Nephron (organoid): ENCODE measurements around the gene NANOS3.
A peak's percentile ranks its signal among the peaks of the same experiment; 100 is the strongest.

Experiments
- H3K27ac Mint-ChIP-seq, 3 experiments: 2 replicates each; pipeline ENCODE4 v1.8.0; 2020; ENCODE audit warnings: mixed read lengths in 3 of 3, mild to moderate bottlenecking in 2 of 3, moderate library complexity in 1 of 3
- H3K27me3 Mint-ChIP-seq: 2 replicates; pipeline ENCODE4 v1.8.0; 2021; ENCODE audit warnings: low read depth, mild to moderate bottlenecking, moderate library complexity, mixed read lengths
- H3K36me3 Mint-ChIP-seq: 2 replicates; pipeline ENCODE4 v1.8.0; 2020; ENCODE audit warnings: low read depth, mixed read lengths
- H3K4me1 Mint-ChIP-seq: 2 replicates; pipeline ENCODE4 v1.8.0; 2020; ENCODE audit warnings: mixed read lengths
- H3K4me3 Mint-ChIP-seq, 3 experiments: 2 replicates each; pipeline ENCODE4 v1.8.0; 2020; ENCODE audit warnings: mild to moderate bottlenecking in 3 of 3, mixed read lengths in 3 of 3, moderate library complexity in 2 of 3
- H3K9me3 Mint-ChIP-seq: 2 replicates; pipeline ENCODE4 v1.8.0; 2020; ENCODE audit warnings: mixed read lengths
- TF ChIP-seq, protein P1 (sequence below), 3 experiments: fragments of 200-600 bp; sonication (generic); IDR thresholded peaks; one replicate each; pipeline ENCODE4 v1.5.0; 2021; ENCODE audit warnings: antibody characterized with exemption in 3 of 3; ENCODE audit not compliant: unreplicated experiment in 3 of 3

Gene NANOS3

DNA sequence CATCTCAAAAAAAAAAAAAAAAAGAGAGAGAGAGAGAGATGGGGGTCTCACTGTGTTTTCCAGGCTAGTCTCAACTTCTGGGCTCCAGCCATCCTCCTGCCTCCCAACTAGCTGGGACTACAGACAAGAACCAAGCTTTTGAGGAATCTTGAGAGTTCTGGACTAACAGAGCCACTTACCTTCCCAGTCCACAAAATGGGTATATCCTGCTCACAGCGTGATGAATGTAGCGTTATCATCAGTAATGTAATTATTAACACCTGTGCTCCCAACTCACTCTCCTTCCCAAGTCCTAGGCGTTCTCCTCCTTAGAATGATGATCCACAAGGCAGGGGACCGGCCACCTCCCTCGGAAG lies 4.6 kb upstream of the NANOS3 start:
- Mint-ChIP-seq H3K4me3 (peak overlapping the region; percentile 83 to 89 (median 88)), H3K36me3 (no peaks in the 10 kb centered on the region), H3K27me3 (no peaks in the 10 kb centered on the region), H3K27ac (peak overlapping the region in 2 of 3 experiments; percentile 90 to 94), H3K4me1 (peaks cover 52% of the 10 kb centered on the region), H3K9me3 (no peaks in the 10 kb centered on the region)
- TF ChIP-seq, protein P1, sequence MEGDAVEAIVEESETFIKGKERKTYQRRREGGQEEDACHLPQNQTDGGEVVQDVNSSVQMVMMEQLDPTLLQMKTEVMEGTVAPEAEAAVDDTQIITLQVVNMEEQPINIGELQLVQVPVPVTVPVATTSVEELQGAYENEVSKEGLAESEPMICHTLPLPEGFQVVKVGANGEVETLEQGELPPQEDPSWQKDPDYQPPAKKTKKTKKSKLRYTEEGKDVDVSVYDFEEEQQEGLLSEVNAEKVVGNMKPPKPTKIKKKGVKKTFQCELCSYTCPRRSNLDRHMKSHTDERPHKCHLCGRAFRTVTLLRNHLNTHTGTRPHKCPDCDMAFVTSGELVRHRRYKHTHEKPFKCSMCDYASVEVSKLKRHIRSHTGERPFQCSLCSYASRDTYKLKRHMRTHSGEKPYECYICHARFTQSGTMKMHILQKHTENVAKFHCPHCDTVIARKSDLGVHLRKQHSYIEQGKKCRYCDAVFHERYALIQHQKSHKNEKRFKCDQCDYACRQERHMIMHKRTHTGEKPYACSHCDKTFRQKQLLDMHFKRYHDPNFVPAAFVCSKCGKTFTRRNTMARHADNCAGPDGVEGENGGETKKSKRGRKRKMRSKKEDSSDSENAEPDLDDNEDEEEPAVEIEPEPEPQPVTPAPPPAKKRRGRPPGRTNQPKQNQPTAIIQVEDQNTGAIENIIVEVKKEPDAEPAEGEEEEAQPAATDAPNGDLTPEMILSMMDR (IDR thresholded peaks at IDR 0.05; ENCODE audit: unreplicated experiment in 3 of 3), result no peak

DNA sequence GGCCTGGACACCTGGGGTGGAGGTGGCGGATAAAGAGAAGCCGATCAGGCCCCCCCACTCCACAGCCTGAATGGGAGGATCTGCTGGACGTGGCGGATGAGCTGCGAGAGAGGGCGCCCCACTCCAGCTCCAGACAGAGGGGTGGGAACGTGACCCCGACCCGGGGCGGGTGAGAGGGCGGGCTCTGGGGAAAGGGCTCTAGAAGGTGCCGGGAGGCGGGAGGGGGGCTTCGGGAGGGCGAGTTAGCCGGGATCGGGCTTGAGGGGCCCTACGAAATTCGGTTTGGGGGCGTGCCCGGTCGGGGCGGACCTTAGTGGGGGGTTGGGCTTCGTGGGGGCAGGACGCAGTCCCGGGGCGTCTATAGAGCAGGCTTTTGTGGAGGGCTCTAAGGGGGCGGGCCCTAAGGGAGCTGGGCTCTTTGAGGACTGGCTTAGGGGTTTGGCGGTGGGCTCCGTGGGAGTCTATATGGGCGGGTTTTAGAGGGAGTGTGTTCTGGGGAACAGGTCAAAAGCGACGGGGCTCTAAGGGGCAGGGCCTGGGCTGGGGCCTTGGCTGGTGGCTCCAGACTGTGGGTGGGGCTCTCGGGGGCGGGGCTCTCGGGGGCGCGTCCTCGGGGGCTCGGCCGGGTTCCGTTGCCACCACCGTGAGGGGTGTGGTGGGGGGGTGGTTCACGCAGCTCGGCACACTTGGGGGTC lies 4.1 kb upstream of the NANOS3 start:
- Mint-ChIP-seq H3K4me3 (peak overlapping the region; percentile 83 to 89 (median 88)), H3K4me1 (peaks cover 46% of the 10 kb centered on the region), H3K36me3 (no peaks in the 10 kb centered on the region), H3K27ac (peak overlapping the region; percentile 44 to 94 (median 90)), H3K9me3 (no peaks in the 10 kb centered on the region), H3K27me3 (no peaks in the 10 kb centered on the region)
- TF ChIP-seq, protein P1 (IDR thresholded peaks at IDR 0.05; ENCODE audit: unreplicated experiment in 3 of 3), result peak in 1 of 3 experiments; percentile 12

DNA sequence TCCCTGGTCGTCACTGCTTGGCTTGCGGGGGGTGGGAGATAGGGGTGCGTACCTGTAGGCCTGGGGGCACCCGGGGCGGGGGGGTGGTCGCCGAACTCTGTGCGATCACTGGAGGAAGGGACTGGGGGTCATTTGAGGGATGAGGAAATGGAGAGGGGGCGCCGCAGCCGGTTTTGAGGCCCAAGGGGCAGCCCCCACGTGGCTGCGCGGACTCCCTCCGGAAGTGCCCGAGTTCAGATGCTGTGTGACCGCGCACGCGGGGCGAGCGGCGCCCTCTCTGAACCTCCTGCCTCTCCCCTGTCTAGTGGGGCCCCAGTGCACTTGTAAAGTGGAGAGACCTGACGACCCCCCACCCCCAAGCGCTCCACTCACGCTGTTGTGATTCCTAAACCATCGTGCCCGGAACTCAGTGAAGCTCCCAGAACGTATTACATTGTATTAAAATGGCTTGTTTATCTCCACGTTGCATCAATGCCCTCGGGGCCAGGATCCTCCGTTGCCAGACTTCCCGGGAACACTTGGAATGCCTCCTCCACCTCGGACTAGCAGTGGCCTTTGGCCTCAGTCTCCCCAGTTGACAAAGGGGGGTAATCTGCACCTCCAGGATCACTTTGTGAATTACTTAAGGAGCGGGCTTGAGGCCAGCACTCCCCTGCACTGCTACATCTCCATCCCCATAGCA lies 3.0 kb upstream of the NANOS3 start:
- Mint-ChIP-seq H3K9me3 (no peaks in the 10 kb centered on the region), H3K4me1 (peaks cover 36% of the 10 kb centered on the region), H3K27ac (peak overlapping the region; percentile 69 to 84 (median 69)), H3K4me3 (peak overlapping the region; percentile 59 to 81 (median 64)), H3K27me3 (no peaks in the 10 kb centered on the region), H3K36me3 (no peaks in the 10 kb centered on the region)
- TF ChIP-seq, protein P1 (IDR thresholded peaks at IDR 0.05; ENCODE audit: unreplicated experiment in 3 of 3), result no peak

DNA sequence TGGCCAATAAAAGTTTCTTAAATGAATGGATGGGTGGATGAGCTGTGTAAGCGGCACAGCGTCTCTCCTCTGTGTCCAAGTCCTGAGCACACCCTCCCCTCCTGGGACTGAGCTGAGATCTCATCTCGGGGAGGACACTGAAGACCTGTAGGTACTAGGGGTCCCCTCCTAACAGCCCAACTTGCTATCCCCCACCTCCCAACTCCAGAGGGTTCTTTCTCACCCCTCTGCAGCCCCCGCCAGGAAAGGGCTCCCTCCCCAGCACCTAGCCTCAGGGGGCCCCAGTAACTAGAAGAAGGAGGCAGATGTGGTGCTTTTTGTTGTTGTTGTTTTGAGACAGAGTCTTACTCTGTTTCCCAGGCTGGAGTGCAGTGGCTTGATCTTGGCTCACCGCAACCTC lies 1.1 kb upstream of the NANOS3 start:
- no peak overlapping the region for H3K4me3 Mint-ChIP-seq
- H3K36me3 Mint-ChIP-seq, result no peaks in the 10 kb centered on the region
- no peak overlapping the region for H3K27ac Mint-ChIP-seq
- no peaks in the 10 kb centered on the region for H3K27me3 Mint-ChIP-seq
- peaks cover 30% of the 10 kb centered on the region for H3K4me1 Mint-ChIP-seq
- TF ChIP-seq, protein P1 (IDR thresholded peaks at IDR 0.05; ENCODE audit: unreplicated experiment in 3 of 3), result no peak
- no peaks in the 10 kb centered on the region for H3K9me3 Mint-ChIP-seq

DNA sequence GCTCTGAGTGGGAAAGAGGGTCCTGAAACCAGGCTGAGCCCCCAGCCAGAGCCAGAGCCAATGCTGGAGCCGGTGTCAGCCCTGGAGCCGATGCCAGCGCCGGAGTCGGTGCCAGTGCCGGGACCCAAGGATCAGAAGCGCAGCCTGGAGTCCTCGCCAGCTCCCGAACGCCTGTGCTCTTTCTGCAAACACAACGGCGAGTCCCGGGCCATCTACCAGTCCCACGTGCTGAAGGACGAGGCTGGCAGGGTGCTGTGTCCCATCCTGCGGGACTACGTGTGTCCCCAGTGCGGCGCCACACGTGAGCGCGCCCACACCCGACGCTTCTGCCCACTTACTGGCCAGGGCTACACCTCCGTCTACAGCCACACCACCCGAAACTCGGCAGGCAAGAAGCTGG lies 369 bp downstream of the NANOS3 start:
- Mint-ChIP-seq H3K27ac (no peak overlapping the region), H3K36me3 (no peaks in the 10 kb centered on the region)
- TF ChIP-seq, protein P1 (IDR thresholded peaks at IDR 0.05; ENCODE audit: unreplicated experiment in 3 of 3), result no peak

More for the DNA sequence above, 369 bp downstream of the NANOS3 start:
- Mint-ChIP-seq H3K4me3 (no peak overlapping the region), H3K4me1 (peaks cover 36% of the 10 kb centered on the region), H3K9me3 (no peaks in the 10 kb centered on the region), H3K27me3 (no peaks in the 10 kb centered on the region)
